ENCODE measurements around the gene NOS1AP.

DNA sequence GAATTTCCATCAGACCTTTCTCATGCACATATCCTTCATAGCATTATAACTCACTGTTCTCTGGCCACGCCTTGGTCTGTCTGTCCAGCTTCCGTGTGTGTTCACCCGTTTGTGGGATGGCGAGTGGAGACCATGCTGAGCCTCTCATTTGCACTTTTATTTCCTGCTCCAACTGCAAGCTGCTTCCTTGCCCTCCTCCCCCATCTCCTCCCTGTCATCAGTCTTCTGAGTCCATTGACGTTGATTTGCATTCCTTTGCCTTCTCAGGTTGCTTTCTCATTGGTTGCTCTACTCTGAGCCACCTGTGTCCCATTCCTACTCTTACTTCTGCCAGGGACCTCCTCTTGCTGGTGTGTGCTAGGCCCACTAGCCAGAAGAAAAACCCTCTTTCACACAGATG is 146.4 kb downstream of the NOS1AP start:
- TF ChIP-seq, protein P1, sequence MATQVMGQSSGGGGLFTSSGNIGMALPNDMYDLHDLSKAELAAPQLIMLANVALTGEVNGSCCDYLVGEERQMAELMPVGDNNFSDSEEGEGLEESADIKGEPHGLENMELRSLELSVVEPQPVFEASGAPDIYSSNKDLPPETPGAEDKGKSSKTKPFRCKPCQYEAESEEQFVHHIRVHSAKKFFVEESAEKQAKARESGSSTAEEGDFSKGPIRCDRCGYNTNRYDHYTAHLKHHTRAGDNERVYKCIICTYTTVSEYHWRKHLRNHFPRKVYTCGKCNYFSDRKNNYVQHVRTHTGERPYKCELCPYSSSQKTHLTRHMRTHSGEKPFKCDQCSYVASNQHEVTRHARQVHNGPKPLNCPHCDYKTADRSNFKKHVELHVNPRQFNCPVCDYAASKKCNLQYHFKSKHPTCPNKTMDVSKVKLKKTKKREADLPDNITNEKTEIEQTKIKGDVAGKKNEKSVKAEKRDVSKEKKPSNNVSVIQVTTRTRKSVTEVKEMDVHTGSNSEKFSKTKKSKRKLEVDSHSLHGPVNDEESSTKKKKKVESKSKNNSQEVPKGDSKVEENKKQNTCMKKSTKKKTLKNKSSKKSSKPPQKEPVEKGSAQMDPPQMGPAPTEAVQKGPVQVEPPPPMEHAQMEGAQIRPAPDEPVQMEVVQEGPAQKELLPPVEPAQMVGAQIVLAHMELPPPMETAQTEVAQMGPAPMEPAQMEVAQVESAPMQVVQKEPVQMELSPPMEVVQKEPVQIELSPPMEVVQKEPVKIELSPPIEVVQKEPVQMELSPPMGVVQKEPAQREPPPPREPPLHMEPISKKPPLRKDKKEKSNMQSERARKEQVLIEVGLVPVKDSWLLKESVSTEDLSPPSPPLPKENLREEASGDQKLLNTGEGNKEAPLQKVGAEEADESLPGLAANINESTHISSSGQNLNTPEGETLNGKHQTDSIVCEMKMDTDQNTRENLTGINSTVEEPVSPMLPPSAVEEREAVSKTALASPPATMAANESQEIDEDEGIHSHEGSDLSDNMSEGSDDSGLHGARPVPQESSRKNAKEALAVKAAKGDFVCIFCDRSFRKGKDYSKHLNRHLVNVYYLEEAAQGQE (IDR thresholded peaks at IDR 0.05; ENCODE audit: insufficient read depth in 1 of 2, low read depth in 2 of 2, low read length in 2 of 2), result no peak
- no peak for TF ChIP-seq POLR2AphosphoS5 (IDR thresholded peaks at IDR 0.05; ENCODE audit: low read depth, low read length)

Measured in PFSK-1 (cell line).